Tibial nerve (tissue), 3 donors: ENCODE results near the gene GJA9.

Experiments
- POLR2A ChIP-seq, 2 donors: fragments of 450-650 bp; IDR thresholded peaks; one replicate each; pipeline ENCODE4 v1.6.1; 2017; ENCODE audit warnings: antibody characterized with exemption in 2 of 2, mild to moderate bottlenecking in 2 of 2, moderate library complexity in 2 of 2
- TF ChIP-seq, protein P1 (sequence below), 5 experiments: fragments of 200-600 bp in 3 of 5; fragments of 450-650 bp in 2 of 5; sonication (generic) in 3 of 5; IDR thresholded peaks; one replicate each; pipeline ENCODE4 v1.5.1; 2016 to 2019; ENCODE audit warnings: antibody characterized with exemption in 5 of 5, mild to moderate bottlenecking in 3 of 5, moderate library complexity in 2 of 5

- TF ChIP-seq, protein P1, sequence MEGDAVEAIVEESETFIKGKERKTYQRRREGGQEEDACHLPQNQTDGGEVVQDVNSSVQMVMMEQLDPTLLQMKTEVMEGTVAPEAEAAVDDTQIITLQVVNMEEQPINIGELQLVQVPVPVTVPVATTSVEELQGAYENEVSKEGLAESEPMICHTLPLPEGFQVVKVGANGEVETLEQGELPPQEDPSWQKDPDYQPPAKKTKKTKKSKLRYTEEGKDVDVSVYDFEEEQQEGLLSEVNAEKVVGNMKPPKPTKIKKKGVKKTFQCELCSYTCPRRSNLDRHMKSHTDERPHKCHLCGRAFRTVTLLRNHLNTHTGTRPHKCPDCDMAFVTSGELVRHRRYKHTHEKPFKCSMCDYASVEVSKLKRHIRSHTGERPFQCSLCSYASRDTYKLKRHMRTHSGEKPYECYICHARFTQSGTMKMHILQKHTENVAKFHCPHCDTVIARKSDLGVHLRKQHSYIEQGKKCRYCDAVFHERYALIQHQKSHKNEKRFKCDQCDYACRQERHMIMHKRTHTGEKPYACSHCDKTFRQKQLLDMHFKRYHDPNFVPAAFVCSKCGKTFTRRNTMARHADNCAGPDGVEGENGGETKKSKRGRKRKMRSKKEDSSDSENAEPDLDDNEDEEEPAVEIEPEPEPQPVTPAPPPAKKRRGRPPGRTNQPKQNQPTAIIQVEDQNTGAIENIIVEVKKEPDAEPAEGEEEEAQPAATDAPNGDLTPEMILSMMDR (IDR thresholded peaks at IDR 0.05) = no peak
- TF ChIP-seq POLR2A (IDR thresholded peaks at IDR 0.05) = no peak
Measured at GRCh38 chr1:38917337-38917736, 36.0 kb upstream of the GJA9 start.
